Keratinocyte (primary cell): ENCODE measurements around the gene TXNDC12. TPM values are rescaled to one million over a fixed set of nuclear protein-coding genes. Genes with fewer than 3 reads are reported as not detected.

Experiments used
- DNase-seq: peaks from one replicate; pipeline ENCODE4 v3.0.0-alpha.2; 2011; ENCODE audit warnings: low read depth, missing footprints, low spot score
- FAIRE-seq: peaks from 2 replicates; lab custom pipeline; 2011; peaks lifted over from hg19 to GRCh38; lab: Jason Lieb, UNC
- H2AFZ ChIP-seq: 2 replicates; pipeline ENCODE4 v1.6.0; 2012; ENCODE audit warnings: low read length, control low read depth, inconsistent platforms; ENCODE audit not compliant: control insufficient read depth
- H3K27ac ChIP-seq: 2 replicates; pipeline ENCODE4 v1.5.1; 2011; ENCODE audit warnings: low read length; ENCODE audit not compliant: control insufficient read depth, insufficient read depth
- H3K27me3 ChIP-seq: 3 replicates; pipeline ENCODE4 v1.6.0; 2011; ENCODE audit warnings: low read length; ENCODE audit not compliant: control insufficient read depth, insufficient read depth; ENCODE audit errors: extremely low read depth
- H3K36me3 ChIP-seq, 2 experiments: 2 replicates in 1 of 2; 3 replicates in 1 of 2; pipeline ENCODE4 v1.5.1; 2011; ENCODE audit warnings: low read length in 2 of 2, mild to moderate bottlenecking in 1 of 2; ENCODE audit not compliant: control insufficient read depth in 2 of 2, insufficient read depth in 2 of 2; ENCODE audit errors: extremely low read depth in 1 of 2
- H3K4me1 ChIP-seq: 3 replicates; pipeline ENCODE4 v1.5.1; 2011; ENCODE audit warnings: low read length; ENCODE audit not compliant: control insufficient read depth, insufficient read depth; ENCODE audit errors: extremely low read depth
- H3K4me2 ChIP-seq: 3 replicates; pipeline ENCODE4 v1.6.0; 2011; ENCODE audit warnings: low read depth, low read length; ENCODE audit not compliant: control insufficient read depth, insufficient read depth; ENCODE audit errors: extremely low read depth
- H3K4me3 ChIP-seq, 3 experiments: fragments of 200-600 bp in 1 of 3; sonication (generic) in 1 of 3; 2 replicates in 2 of 3; 3 replicates in 1 of 3; pipeline ENCODE4 v1.5.1; 2011 to 2016; ENCODE audit warnings: low read length in 3 of 3, mild to moderate bottlenecking in 3 of 3, control low read depth in 2 of 3, inconsistent platforms in 1 of 3, low read depth in 1 of 3, mixed read lengths in 1 of 3, mixed run types in 1 of 3, moderate library complexity in 1 of 3; ENCODE audit not compliant: control insufficient read depth in 2 of 3, insufficient read depth in 2 of 3; ENCODE audit errors: extremely low read depth in 1 of 3
- H3K79me2 ChIP-seq: 2 replicates; pipeline ENCODE4 v1.6.0; 2012; ENCODE audit warnings: low read length; ENCODE audit not compliant: control insufficient read depth, insufficient read depth
- H3K9ac ChIP-seq: 3 replicates; pipeline ENCODE4 v1.6.0; 2011; ENCODE audit warnings: low read length; ENCODE audit not compliant: control insufficient read depth, insufficient read depth; ENCODE audit errors: extremely low read depth
- H3K9me1 ChIP-seq: 3 replicates; pipeline ENCODE4 v1.6.0; 2011; ENCODE audit warnings: low read length; ENCODE audit not compliant: control insufficient read depth, insufficient read depth; ENCODE audit errors: extremely low read depth
- H3K9me3 ChIP-seq: 2 replicates; pipeline ENCODE4 v1.5.1; 2012; ENCODE audit warnings: low read depth, low read length; ENCODE audit not compliant: control insufficient read depth
- H4K20me1 ChIP-seq: 3 replicates; pipeline ENCODE4 v1.6.0; 2011; ENCODE audit warnings: low read length; ENCODE audit not compliant: control insufficient read depth, insufficient read depth; ENCODE audit errors: extremely low read depth
- EZH2 ChIP-seq: IDR thresholded peaks from one replicate; pipeline ENCODE4 v1.6.1; 2012; ENCODE audit warnings: inconsistent platforms, mild to moderate bottlenecking, low read length, moderate library complexity
- dilution Hi-C: fragments of 300-500 bp; cut with MboI; formaldehyde crosslinking; loops from one replicate; pipeline ENCODE4 v1.7.0; 2020; ENCODE audit warnings: low sequenced_read_pairs; ENCODE audit not compliant: extremely low pct_ligation_motif_present
- polyA plus RNA-seq, 5 experiments: library from polyadenylated mRNA; depleted of rRNA in 3 of 5; stranded (reverse) in 3 of 5; stranded (forward) in 1 of 5; unstranded in 1 of 5; fragments of >200 nt; gene quantifications; 1 replicate in 1 of 5; 2 replicates in 3 of 5; 3 replicates in 1 of 5; pipeline versions ENCODE4 v1.2.1 to v1.2.3, GENCODE V29; 2011 to 2012; ENCODE audit warnings: missing spikeins in 2 of 5, low read depth in 1 of 5, low replicate concordance in 1 of 5
- TF ChIP-seq, protein P1 (sequence below), 3 experiments: IDR thresholded peaks in 1 of 3; conservative IDR thresholded peaks in 1 of 3; optimal IDR thresholded peaks in 1 of 3; 2 replicates in 2 of 3; 3 replicates in 1 of 3; pipeline versions ENCODE3 to v1.5.1; 2011; ENCODE audit warnings: low read length in 3 of 3, mild to moderate bottlenecking in 3 of 3, moderate library complexity in 2 of 3, control low read depth in 1 of 3, inconsistent platforms in 1 of 3; ENCODE audit not compliant: insufficient read depth in 2 of 3; ENCODE audit errors: extremely low read depth in 1 of 3

Gene TXNDC12
- polyA plus RNA-seq, 1 donor (not counting 4 experiments of a cell fraction or from before 2014, with no cell fraction given): 28.2 TPM

GRCh38 chr1:51988254-51988653 is 66.7 kb downstream of the TXNDC12 start:
- no peaks in the 10 kb centered on the region for H3K9me3 ChIP-seq
- H3K9ac ChIP-seq: no peak overlapping the region
- no peak for FAIRE-seq
- dilution Hi-C loops: no loop called here
- H3K9me1 ChIP-seq: no peaks in the 10 kb centered on the region
- H3K4me1 ChIP-seq: peaks cover 3% of the 10 kb centered on the region
- no peak for TF ChIP-seq EZH2
- TF ChIP-seq, protein P1, sequence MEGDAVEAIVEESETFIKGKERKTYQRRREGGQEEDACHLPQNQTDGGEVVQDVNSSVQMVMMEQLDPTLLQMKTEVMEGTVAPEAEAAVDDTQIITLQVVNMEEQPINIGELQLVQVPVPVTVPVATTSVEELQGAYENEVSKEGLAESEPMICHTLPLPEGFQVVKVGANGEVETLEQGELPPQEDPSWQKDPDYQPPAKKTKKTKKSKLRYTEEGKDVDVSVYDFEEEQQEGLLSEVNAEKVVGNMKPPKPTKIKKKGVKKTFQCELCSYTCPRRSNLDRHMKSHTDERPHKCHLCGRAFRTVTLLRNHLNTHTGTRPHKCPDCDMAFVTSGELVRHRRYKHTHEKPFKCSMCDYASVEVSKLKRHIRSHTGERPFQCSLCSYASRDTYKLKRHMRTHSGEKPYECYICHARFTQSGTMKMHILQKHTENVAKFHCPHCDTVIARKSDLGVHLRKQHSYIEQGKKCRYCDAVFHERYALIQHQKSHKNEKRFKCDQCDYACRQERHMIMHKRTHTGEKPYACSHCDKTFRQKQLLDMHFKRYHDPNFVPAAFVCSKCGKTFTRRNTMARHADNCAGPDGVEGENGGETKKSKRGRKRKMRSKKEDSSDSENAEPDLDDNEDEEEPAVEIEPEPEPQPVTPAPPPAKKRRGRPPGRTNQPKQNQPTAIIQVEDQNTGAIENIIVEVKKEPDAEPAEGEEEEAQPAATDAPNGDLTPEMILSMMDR (optimal IDR thresholded peaks at IDR 0.05 in 1 of 3, IDR thresholded peaks at IDR 0.05 in 1 of 3, conservative IDR thresholded peaks at IDR 0.05 in 1 of 3; ENCODE audit: extremely low read depth in 1 of 3, insufficient read depth in 2 of 3, low read length in 3 of 3): no peak
- DNase-seq: no peak
- no peaks in the 10 kb centered on the region for H4K20me1 ChIP-seq
- no peak overlapping the region for H3K4me3 ChIP-seq
- no peaks in the 10 kb centered on the region for H3K79me2 ChIP-seq
- H3K36me3 ChIP-seq: no peaks in the 10 kb centered on the region
- H3K27ac ChIP-seq: no peak overlapping the region
- H3K27me3 ChIP-seq: no peaks in the 10 kb centered on the region
- no peak overlapping the region for H3K4me2 ChIP-seq
- no peak overlapping the region for H2AFZ ChIP-seq

DNA sequence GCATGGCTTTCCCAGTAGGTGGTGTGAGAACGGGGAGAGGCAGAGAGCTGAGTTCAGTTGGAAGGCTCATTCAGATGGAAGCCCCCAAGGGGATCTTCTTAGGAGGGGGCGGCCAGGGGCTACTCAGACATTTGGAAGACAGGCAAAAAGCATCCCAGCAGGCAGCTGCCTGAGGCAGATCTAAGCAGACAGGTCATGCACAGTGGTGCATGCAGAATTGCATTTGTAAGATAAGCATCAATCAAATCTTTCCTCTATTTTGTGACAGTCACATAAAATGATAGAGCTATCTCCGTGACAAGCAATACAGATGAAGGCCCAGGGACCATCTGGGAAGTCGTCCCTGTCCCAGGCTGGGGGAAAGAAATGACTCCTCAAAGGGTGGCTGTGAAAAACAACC is 68.3 kb downstream of the TXNDC12 start:
- Histone ChIP-seq H3K27ac (no peak overlapping the region), H3K4me3 (no peak overlapping the region), H3K36me3 (no peaks in the 10 kb centered on the region), H4K20me1 (no peaks in the 10 kb centered on the region), H2AFZ (no peak overlapping the region), H3K27me3 (no peaks in the 10 kb centered on the region), H3K9me3 (no peaks in the 10 kb centered on the region), H3K9me1 (no peaks in the 10 kb centered on the region), H3K9ac (no peak overlapping the region), H3K79me2 (no peaks in the 10 kb centered on the region), H3K4me2 (no peak overlapping the region), H3K4me1 (peaks cover 3% of the 10 kb centered on the region)
- dilution Hi-C loops: no loop called here
- no peak for DNase-seq
- no peak for TF ChIP-seq EZH2
- TF ChIP-seq, protein P1 (optimal IDR thresholded peaks at IDR 0.05 in 1 of 3, IDR thresholded peaks at IDR 0.05 in 1 of 3, conservative IDR thresholded peaks at IDR 0.05 in 1 of 3; ENCODE audit: extremely low read depth in 1 of 3, insufficient read depth in 2 of 3, low read length in 3 of 3): no peak
- FAIRE-seq: no peak
